Rectal smooth muscle tissue (tissue), 1 donor: ENCODE results near the gene PNPLA6.
A peak's percentile ranks its signal among the peaks of the same experiment; 100 is the strongest.
"Not testable (repeated sequence)": the region's sequence is repeated elsewhere in the genome, so short reads cannot be mapped to it uniquely, and the experiment has no call there.

Source experiments
- H3K27ac ChIP-seq: one replicate; pipeline ENCODE4 v1.7.0; 2013; ENCODE audit warnings: low read depth, low read length, inconsistent platforms
- H3K27me3 ChIP-seq: one replicate; pipeline ENCODE4 v1.7.0; 2013; ENCODE audit warnings: low read length; ENCODE audit not compliant: control insufficient read depth, insufficient read depth
- H3K36me3 ChIP-seq: one replicate; pipeline ENCODE4 v1.7.0; 2013; ENCODE audit warnings: low read length; ENCODE audit not compliant: control insufficient read depth, insufficient read depth
- H3K4me1 ChIP-seq: one replicate; pipeline ENCODE4 v1.7.0; 2013; ENCODE audit warnings: low read length; ENCODE audit not compliant: control insufficient read depth, insufficient read depth
- H3K4me3 ChIP-seq: one replicate; pipeline ENCODE4 v1.7.0; 2013; ENCODE audit warnings: low read length
- H3K9ac ChIP-seq: one replicate; pipeline ENCODE4 v1.7.0; 2013; ENCODE audit warnings: low read length

The PNPLA6 gene

DNA sequence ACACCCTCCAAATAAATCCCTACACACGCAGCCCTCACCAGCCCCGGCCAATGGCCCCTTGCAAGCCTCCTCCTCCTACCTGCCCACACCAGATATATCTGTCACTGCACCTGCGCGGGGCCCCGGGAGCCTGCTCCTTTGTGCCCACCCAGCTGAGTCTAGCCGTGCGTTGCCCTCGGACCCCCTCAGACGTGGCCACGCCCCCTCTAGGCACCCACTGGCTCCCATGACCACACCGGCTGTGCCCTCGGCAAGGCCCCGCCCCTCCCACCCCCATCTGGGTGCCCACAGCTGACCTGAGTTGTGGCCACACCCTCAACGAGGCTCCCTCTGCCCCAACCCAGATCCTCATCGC lies 6.3 kb upstream of the PNPLA6 start:
- no peak overlapping the region for H3K27ac ChIP-seq
- H3K36me3 ChIP-seq, result peaks cover 11% of the 10 kb centered on the region
- H3K4me1 ChIP-seq, result no peaks in the 10 kb centered on the region
- no peak overlapping the region for H3K9ac ChIP-seq
- no peak overlapping the region for H3K4me3 ChIP-seq
- no peaks in the 10 kb centered on the region for H3K27me3 ChIP-seq

- H3K36me3 ChIP-seq, result peaks cover 8% of the 10 kb centered on the region
These were observed 5.7 kb upstream of the PNPLA6 start for GRCh38 chr19:7529610-7530490.

GRCh38 chr19:7533281-7533885 lies 2.1 kb upstream of the PNPLA6 start:
- H3K36me3 ChIP-seq, result peaks cover 2% of the 10 kb centered on the region
- peak overlapping the region; percentile 19 for H3K9ac ChIP-seq
- no peaks in the 10 kb centered on the region for H3K27me3 ChIP-seq
- peak overlapping the region; percentile 69 for H3K27ac ChIP-seq
- peak overlapping the region; percentile 51 for H3K4me3 ChIP-seq
- no peaks in the 10 kb centered on the region for H3K4me1 ChIP-seq

More at GRCh38 chr19:7529610-7530490, 5.7 kb upstream of the PNPLA6 start:
- H3K4me3 ChIP-seq, result no peak overlapping the region
- no peak overlapping the region for H3K9ac ChIP-seq
- H3K4me1 ChIP-seq, result no peaks in the 10 kb centered on the region
- H3K27ac ChIP-seq, result no peak overlapping the region
- no peaks in the 10 kb centered on the region for H3K27me3 ChIP-seq

GRCh38 chr19:7533925-7534480 lies 1.5 kb upstream of the PNPLA6 start:
- Histone ChIP-seq H3K4me1 (no peaks in the 10 kb centered on the region), H3K36me3 (no peaks in the 10 kb centered on the region), H3K27ac (peak overlapping the region; percentile 95), H3K9ac (peak overlapping the region; percentile 19), H3K27me3 (no peaks in the 10 kb centered on the region), H3K4me3 (peak overlapping the region; percentile 99)

DNA sequence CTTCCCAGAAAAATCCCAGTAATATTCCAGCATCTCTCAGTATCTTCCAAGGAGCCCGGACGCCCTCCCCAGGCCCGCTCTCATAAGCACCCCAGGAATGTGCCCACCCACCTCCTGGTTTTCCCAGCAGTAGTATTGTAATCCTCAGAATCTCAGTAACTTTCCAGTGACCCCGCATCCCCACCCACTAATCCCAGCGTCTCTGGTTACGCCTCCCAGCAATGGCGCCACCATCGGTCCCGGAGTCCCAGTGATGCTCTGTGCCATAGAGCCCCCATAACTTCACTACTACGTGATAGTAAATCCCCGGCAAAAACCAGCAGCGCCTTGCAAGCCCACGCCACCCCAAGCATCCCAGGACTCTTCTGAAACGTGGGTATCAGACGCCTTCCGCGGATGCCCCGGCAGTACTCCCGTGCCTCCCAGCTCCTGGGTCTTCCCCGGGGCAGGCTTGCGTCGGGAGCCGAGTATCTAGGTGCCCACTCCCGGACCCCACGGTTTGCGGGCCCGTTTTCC lies 928 bp upstream of the PNPLA6 start:
- peak overlapping the region; percentile 6 for H3K9ac ChIP-seq
- peak overlapping the region; percentile 95 for H3K27ac ChIP-seq
- no peaks in the 10 kb centered on the region for H3K4me1 ChIP-seq
- peak overlapping the region; percentile 99 for H3K4me3 ChIP-seq
- H3K36me3 ChIP-seq, result no peaks in the 10 kb centered on the region
- H3K27me3 ChIP-seq, result no peaks in the 10 kb centered on the region

- Histone ChIP-seq H3K9ac (peak overlapping the region; percentile 72), H3K27me3 (no peaks in the 10 kb centered on the region), H3K4me3 (peak overlapping the region; percentile 99), H3K27ac (peak overlapping the region; percentile 95), H3K36me3 (peaks cover 7% of the 10 kb centered on the region), H3K4me1 (no peaks in the 10 kb centered on the region)
These were observed 630 bp downstream of the PNPLA6 start for GRCh38 chr19:7535998-7536695.

DNA sequence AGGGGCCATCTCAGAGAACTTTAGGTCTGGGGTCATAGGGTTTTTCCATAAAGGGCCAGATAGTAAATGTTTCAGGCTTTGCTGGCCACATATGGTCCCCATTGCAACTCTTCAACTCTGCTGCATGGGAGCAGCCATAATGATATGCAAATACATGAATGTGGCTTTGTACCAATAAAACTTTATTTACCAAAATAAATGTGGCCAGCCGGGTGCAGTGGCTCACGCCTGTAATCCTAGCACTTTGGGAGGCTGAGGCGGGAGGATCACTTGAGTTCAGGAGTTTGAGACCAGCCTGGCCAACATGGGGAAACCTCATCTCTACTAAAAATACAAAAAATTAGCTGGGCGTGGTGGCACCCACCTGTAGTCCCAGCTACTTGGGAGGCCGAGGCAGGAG lies 3.5 kb downstream of the PNPLA6 start:
- H3K4me3 ChIP-seq, H3K9ac ChIP-seq, H3K27me3 ChIP-seq, H3K4me1 ChIP-seq, H3K27ac ChIP-seq: not testable (repeated sequence)
- peaks cover 23% of the 10 kb centered on the region for H3K36me3 ChIP-seq

- no peak overlapping the region for H3K4me3 ChIP-seq
- no peak overlapping the region for H3K27ac ChIP-seq
- H3K9ac ChIP-seq, result no peak overlapping the region
- H3K4me1 ChIP-seq, result no peaks in the 10 kb centered on the region
- H3K27me3 ChIP-seq, result no peaks in the 10 kb centered on the region
- peaks cover 23% of the 10 kb centered on the region for H3K36me3 ChIP-seq
These were observed 4.4 kb downstream of the PNPLA6 start for GRCh38 chr19:7539827-7540425.

DNA sequence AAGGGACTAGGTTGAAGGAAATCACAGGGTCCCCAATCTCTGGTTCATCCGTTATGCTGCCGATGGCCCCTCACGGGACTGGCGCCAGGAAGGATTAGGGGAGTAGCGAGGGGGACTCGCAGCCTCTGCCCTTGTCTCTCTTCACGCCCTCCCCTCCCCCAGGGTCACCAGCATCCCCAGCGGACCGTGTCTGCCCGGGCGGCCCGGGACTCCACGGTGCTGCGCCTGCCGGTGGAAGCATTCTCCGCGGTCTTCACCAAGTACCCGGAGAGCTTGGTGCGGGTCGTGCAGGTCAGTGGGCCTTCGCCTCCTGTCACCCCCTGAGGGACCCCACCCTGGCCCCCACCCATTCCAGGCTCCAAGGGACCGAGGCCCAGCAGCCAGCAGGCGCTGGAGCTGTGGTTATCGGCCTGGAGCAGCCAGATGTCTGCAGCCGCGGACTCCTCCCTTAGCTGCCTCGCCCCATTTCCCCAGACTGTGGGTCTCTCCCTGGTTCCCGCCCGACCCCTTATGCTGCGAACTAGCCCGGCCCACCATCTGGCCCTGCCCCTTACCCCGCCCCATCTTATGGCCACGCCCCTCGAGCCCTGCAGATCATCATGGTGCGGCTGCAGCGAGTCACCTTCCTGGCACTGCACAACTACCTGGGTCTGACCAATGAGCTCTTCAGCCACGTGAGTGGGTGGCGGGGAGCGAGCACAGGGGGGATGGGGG lies 5.4 kb downstream of the PNPLA6 start:
- Histone ChIP-seq H3K27ac (no peak overlapping the region), H3K27me3 (no peaks in the 10 kb centered on the region), H3K4me3 (no peak overlapping the region), H3K9ac (no peak overlapping the region), H3K4me1 (no peaks in the 10 kb centered on the region), H3K36me3 (peaks cover 23% of the 10 kb centered on the region)

DNA sequence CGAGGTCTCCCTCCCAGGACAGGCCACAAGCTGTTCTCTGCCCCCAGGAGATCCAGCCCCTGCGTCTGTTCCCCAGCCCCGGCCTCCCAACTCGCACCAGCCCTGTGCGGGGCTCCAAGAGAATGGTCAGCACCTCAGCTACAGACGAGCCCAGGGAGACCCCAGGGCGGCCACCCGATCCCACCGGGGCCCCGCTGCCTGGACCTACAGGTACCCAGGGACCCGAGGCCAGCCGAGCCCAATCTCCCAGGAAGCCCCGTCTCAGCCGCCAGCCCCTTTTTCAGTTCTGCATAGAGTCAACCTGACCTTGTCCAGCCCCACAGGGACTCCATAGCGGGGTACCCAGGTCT lies 5.9 kb downstream of the PNPLA6 start:
- Histone ChIP-seq H3K27me3 (no peaks in the 10 kb centered on the region), H3K4me1 (no peaks in the 10 kb centered on the region), H3K36me3 (peaks cover 23% of the 10 kb centered on the region), H3K27ac (no peak overlapping the region), H3K9ac (no peak overlapping the region), H3K4me3 (no peak overlapping the region)

- Histone ChIP-seq H3K9ac (no peak overlapping the region), H3K4me1 (no peaks in the 10 kb centered on the region), H3K36me3 (peaks cover 23% of the 10 kb centered on the region), H3K27ac (no peak overlapping the region), H3K4me3 (no peak overlapping the region), H3K27me3 (no peaks in the 10 kb centered on the region)
These were observed 6.4 kb downstream of the PNPLA6 start for GRCh38 chr19:7541828-7542443.
